ENCODE measurements around the gene CPA4. TPM values are rescaled to one million over a fixed set of nuclear protein-coding genes. Genes with fewer than 3 reads are reported as not detected.

Gene CPA4
- total RNA-seq, 1 experiment from 2014 or later, result 3.1 TPM

GRCh38 chr7:130353196-130353595 is 60.2 kb downstream of the CPA4 start:
- in situ Hi-C loops (cut with HindIII; ENCODE audit: low pct_unique_long_range_greater_than_20kb, low sequenced_read_pairs), result no loop called here
- CTCF ChIA-PET, result no interaction called here
- no peak overlapping the region for H3K4me3 ChIP-seq (ENCODE audit: low read depth in 2 of 2, low read length in 2 of 2)
- H3K4me1 ChIP-seq (ENCODE audit: control insufficient read depth, insufficient read depth, low read length), result peaks cover 15% of the 10 kb centered on the region
- BruUV-seq (replicated peaks), result no TSS peak
- no peaks in the 10 kb centered on the region for H3K27me3 ChIP-seq (ENCODE audit: control insufficient read depth, insufficient read depth, low read length)
- H3K9me3 ChIP-seq (ENCODE audit: control insufficient read depth, insufficient read depth, low read depth, low read length), result no peaks in the 10 kb centered on the region
- H3K36me3 ChIP-seq (ENCODE audit: control insufficient read depth, insufficient read depth, low read length), result no peaks in the 10 kb centered on the region
- DNase-seq (ENCODE audit: low read depth, low spot score), result no peak
- POLR2A ChIA-PET, result no interaction called here
- H3K27ac ChIP-seq (ENCODE audit: low read length), result no peak overlapping the region
- TF ChIP-seq POLR2AphosphoS5 (IDR thresholded peaks at IDR 0.05; ENCODE audit: low read depth, low read length) (no peak), TCF7L2 (IDR thresholded peaks at IDR 0.05; ENCODE audit: low read depth, low read length) (no peak), CTCF (IDR thresholded peaks at IDR 0.05) (no peak), SIN3A (IDR thresholded peaks at IDR 0.05; ENCODE audit: borderline replicate concordance, insufficient read depth, low read depth, low read length) (no peak), REST (IDR thresholded peaks at IDR 0.05; ENCODE audit: insufficient read depth in 1 of 2, low read depth in 2 of 2, low read length in 1 of 2) (no peak)
- intact Hi-C loops (cut with micrococcal nuclease; ENCODE audit: unreplicated experiment), result no loop called here
- ATAC-seq, result no peak

- peak overlapping the region in 1 of 2 experiments; percentile 33; a peak in 2 of 4 replicates for H3K4me3 ChIP-seq (ENCODE audit: low read depth in 2 of 2, low read length in 2 of 2)
- H3K27me3 ChIP-seq (ENCODE audit: control insufficient read depth, insufficient read depth, low read length), result no peaks in the 10 kb centered on the region
- DNase-seq (ENCODE audit: low read depth, low spot score) (peak; percentile 84), ATAC-seq (peak; percentile 89)
- no peak for TF ChIP-seq CTCF (IDR thresholded peaks at IDR 0.05)
- TF ChIP-seq POLR2AphosphoS5 (IDR thresholded peaks at IDR 0.05; ENCODE audit: low read depth, low read length), result peak; percentile 35; the same call in 1 of the 2 replicates
- TF ChIP-seq REST (IDR thresholded peaks at IDR 0.05; ENCODE audit: insufficient read depth in 1 of 2, low read depth in 2 of 2, low read length in 1 of 2), result 0 out of 4 replicates have a peak, but pooled peaks of 1 of the 2 experiments have one; percentile 30
- POLR2A ChIA-PET, result no interaction called here
- peaks cover 10% of the 10 kb centered on the region; the same call in 1 of the 2 replicates for H3K9me3 ChIP-seq (ENCODE audit: control insufficient read depth, insufficient read depth, low read depth, low read length)
- peak overlapping the region; percentile 83 for H3K27ac ChIP-seq (ENCODE audit: low read length)
- H3K4me1 ChIP-seq (ENCODE audit: control insufficient read depth, insufficient read depth, low read length), result peaks cover 15% of the 10 kb centered on the region
- CTCF ChIA-PET, result no interaction called here
- no peaks in the 10 kb centered on the region for H3K36me3 ChIP-seq (ENCODE audit: control insufficient read depth, insufficient read depth, low read length)
- in situ Hi-C loops (cut with HindIII; ENCODE audit: low pct_unique_long_range_greater_than_20kb, low sequenced_read_pairs), result no loop called here
- BruUV-seq (replicated peaks), result no TSS peak
- intact Hi-C loops (cut with micrococcal nuclease; ENCODE audit: unreplicated experiment), result no loop called here
Measured at GRCh38 chr7:130356121-130356875, 63.3 kb downstream of the CPA4 start.
